SH-SY5Y (cell line): Measurements from ENCODE around the gene GBX2.

ENCODE experiments used
- GATA2 ChIP-seq: IDR thresholded peaks from 2 replicates; pipeline ENCODE4 v1.6.1; 2011; ENCODE audit warnings: mild to moderate bottlenecking, low read depth, low read length
- GATA3 ChIP-seq: IDR thresholded peaks from 2 replicates; pipeline ENCODE4 v1.6.1; 2011; ENCODE audit warnings: low read depth, mild to moderate bottlenecking, low read length, moderate library complexity

GRCh38 chr2:236169151-236169721, 1.1 kb upstream of the GBX2 start:
- TF ChIP-seq GATA3 (no peak), GATA2 (no peak)
